ENCODE measurements around the gene NOP14. TPM values are rescaled to one million over a fixed set of nuclear protein-coding genes. Genes with fewer than 3 reads are reported as not detected.

Gene NOP14
- total RNA-seq, 1 donor from 2014 or later = 31.5 TPM

DNA sequence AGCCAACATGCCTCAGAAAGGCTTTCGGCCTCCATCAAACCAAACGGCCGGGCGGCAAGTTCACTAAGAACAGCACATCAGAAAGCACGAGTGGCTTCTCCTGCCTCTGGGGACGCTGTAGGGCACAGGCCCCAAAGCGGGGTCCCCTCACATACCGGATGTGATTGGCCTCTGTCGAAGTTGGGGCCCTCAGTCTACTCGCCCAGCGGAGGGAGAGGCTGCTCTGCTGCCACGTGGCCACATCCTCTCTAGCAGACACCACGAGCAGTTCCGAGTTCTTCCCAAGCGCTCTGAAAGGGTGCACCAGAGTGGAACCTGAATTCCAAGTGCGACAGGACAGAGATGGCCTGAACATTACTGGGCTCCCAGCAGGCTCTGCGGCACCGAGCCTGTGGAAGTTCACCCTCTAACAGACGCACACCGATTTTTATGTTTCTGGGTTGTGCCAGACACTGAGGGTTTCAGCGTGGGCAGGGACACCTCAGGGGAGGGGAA, 21.1 kb downstream of the NOP14 start:
- peaks cover 23% of the 10 kb centered on the region for H3K36me3 Mint-ChIP-seq (ENCODE audit: insufficient read depth)
- H3K4me1 Mint-ChIP-seq (ENCODE audit: low read depth) = peaks cover under 1% of the 10 kb centered on the region
- H3K27me3 Mint-ChIP-seq = no peaks in the 10 kb centered on the region
- TF ChIP-seq, protein P1, sequence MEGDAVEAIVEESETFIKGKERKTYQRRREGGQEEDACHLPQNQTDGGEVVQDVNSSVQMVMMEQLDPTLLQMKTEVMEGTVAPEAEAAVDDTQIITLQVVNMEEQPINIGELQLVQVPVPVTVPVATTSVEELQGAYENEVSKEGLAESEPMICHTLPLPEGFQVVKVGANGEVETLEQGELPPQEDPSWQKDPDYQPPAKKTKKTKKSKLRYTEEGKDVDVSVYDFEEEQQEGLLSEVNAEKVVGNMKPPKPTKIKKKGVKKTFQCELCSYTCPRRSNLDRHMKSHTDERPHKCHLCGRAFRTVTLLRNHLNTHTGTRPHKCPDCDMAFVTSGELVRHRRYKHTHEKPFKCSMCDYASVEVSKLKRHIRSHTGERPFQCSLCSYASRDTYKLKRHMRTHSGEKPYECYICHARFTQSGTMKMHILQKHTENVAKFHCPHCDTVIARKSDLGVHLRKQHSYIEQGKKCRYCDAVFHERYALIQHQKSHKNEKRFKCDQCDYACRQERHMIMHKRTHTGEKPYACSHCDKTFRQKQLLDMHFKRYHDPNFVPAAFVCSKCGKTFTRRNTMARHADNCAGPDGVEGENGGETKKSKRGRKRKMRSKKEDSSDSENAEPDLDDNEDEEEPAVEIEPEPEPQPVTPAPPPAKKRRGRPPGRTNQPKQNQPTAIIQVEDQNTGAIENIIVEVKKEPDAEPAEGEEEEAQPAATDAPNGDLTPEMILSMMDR (IDR thresholded peaks at IDR 0.05; ENCODE audit: unreplicated experiment) = no peak
- peak overlapping the region; percentile 35 for H3K27ac Mint-ChIP-seq
- no peak overlapping the region for H3K4me3 Mint-ChIP-seq (ENCODE audit: low read depth)
- peak; percentile 5 for DNase-seq (ENCODE audit: low spot score, unreplicated experiment)
- no peaks in the 10 kb centered on the region for H3K9me3 Mint-ChIP-seq (ENCODE audit: low read depth)

DNA sequence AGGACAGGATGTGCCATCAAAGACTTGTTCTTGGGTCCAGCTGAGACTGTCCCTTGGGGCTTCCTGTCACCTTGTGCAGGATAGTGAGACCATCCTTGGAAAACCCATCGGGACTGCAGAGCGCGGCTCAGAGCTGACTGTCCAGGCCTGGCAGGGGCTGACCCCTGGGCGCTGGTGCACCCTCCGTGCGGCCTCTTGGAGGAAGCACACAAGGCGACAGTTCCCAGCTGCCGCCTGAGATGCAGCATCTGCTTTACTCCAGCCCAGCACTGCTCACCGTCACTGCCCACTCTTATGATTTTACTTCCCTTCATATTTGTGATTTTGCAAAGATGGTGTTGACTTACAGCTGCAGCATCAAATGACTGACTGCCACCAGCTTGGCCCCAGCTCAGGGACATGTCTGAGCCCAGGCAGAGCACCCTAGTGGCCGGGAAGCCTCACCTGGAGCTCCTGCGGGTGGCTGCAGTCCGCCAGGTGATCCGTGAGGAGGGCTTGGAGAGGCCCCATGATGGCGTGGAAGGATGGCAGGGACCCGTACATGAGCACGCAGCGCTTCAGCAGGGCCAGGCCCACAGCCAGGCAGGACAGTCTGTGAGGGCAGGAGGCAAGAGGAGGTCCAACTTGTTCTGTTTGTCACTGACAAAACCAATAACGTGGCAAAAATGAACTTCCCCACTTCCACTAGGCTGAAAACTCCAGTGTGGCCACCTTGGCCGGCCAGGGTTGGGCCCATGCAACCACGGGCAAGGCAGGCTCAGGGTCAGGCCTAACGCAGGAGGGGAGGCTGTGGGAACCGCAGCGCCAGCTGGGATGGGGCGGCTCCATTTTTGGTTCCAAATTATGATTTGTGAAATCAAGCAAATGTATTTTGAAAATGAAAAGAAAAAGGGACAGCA, 21.8 kb downstream of the NOP14 start:
- peak; percentile 7 for DNase-seq (ENCODE audit: low spot score, unreplicated experiment)
- H3K4me3 Mint-ChIP-seq (ENCODE audit: low read depth) = no peak overlapping the region
- peaks cover 21% of the 10 kb centered on the region for H3K36me3 Mint-ChIP-seq (ENCODE audit: insufficient read depth)
- H3K4me1 Mint-ChIP-seq (ENCODE audit: low read depth) = peaks cover 2% of the 10 kb centered on the region
- H3K9me3 Mint-ChIP-seq (ENCODE audit: low read depth) = no peaks in the 10 kb centered on the region
- peak overlapping the region; percentile 56 for H3K27ac Mint-ChIP-seq
- TF ChIP-seq, protein P1 (IDR thresholded peaks at IDR 0.05; ENCODE audit: unreplicated experiment) = no peak
- H3K27me3 Mint-ChIP-seq = no peaks in the 10 kb centered on the region

DNA sequence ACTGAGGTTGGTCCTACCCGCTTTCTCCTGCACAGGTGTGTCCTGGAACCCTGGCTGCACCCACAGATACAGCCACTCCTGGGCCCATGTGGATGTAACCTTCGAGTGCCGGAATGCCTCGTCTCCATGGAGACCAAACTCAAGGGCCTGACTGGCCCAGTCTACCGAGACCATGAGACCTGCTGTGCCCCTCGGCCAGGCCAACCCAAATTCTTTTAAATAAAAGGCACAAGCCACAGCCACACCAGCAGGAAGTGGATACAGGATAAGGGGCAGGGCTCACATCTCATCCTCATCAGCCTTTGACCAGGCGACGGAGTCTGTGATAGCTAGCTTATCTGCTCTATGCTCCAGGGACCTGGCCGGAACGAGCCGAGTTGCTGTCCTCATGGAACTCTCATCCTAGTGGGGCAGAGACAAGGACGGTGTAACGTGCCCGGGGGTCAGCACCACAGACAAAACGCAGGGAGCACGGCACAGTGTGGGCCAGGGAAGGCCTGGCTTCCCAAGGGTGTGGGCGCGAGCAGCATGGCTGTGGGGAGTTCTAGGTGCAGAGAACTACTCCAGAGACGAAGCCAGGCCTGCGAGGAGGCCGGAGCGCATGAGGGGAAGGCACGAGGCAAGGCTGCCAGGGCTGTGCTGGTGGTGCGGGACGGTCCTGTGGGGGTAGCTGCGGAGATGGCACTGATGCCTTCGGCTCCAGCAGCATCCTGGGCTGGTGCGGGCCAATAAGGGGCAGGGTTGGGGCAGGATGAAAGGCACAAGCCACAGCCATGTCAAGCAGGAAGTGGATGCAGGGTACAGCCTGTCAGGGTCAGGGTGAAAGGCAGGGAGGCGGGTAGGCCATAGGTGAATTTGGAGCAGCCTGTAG, 22.7 kb downstream of the NOP14 start:
- TF ChIP-seq, protein P1 (IDR thresholded peaks at IDR 0.05; ENCODE audit: unreplicated experiment) = no peak
- H3K4me3 Mint-ChIP-seq (ENCODE audit: low read depth) = no peak overlapping the region
- no peaks in the 10 kb centered on the region for H3K9me3 Mint-ChIP-seq (ENCODE audit: low read depth)
- H3K27ac Mint-ChIP-seq = peak overlapping the region; percentile 56
- peaks cover 6% of the 10 kb centered on the region for H3K4me1 Mint-ChIP-seq (ENCODE audit: low read depth)
- DNase-seq (ENCODE audit: low spot score, unreplicated experiment) = peak; percentile 8
- H3K36me3 Mint-ChIP-seq (ENCODE audit: insufficient read depth) = peaks cover 17% of the 10 kb centered on the region
- no peaks in the 10 kb centered on the region for H3K27me3 Mint-ChIP-seq

DNA sequence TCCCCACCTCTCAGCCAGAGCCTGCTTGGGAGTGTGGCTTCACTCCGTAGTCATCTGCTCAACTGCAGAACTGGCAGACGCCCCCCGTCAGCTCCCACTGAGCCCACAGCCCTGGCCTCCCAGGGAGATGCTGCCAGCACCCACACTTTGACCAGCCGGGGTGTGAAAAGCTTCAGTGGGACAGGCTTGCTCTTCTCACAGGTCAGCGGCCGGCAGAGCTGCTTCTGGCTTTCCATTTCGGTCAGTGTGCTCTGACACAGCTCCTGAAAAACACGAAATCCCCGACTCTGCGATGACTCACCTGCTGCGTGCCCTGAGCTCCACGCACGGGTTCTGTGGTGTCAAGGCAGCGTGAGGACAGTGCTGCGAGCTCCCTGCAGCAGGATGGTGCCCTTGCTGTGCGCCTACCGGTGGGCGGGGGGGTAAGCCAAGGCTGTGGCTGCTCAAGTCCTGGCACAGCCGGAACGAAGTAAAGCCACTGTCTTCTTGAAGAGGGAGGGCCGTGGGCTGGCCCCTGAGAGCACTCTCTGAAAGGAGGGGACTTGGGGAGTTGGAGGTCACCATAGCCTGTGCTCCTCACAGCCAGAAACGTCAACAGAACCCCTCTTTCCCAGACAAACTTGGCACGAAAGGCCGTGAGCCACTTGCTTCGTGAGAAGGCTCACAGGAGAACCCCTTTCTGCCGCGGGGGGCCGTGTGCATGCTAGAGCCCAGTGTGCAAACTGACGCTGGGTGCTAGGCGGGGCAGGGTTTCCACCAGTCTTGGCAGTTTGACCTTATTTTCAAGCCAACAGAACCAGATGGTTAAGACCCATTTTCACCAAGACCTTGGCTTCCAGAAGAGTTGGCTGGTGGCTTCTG, 23.6 kb downstream of the NOP14 start:
- peaks cover 14% of the 10 kb centered on the region for H3K36me3 Mint-ChIP-seq (ENCODE audit: insufficient read depth)
- H3K27ac Mint-ChIP-seq = no peak overlapping the region
- DNase-seq (ENCODE audit: low spot score, unreplicated experiment) = no peak

More for the DNA sequence above, 23.6 kb downstream of the NOP14 start:
- no peak overlapping the region for H3K4me3 Mint-ChIP-seq (ENCODE audit: low read depth)
- H3K4me1 Mint-ChIP-seq (ENCODE audit: low read depth) = peaks cover 8% of the 10 kb centered on the region
- H3K9me3 Mint-ChIP-seq (ENCODE audit: low read depth) = no peaks in the 10 kb centered on the region
- TF ChIP-seq, protein P1 (IDR thresholded peaks at IDR 0.05; ENCODE audit: unreplicated experiment) = no peak
- H3K27me3 Mint-ChIP-seq = no peaks in the 10 kb centered on the region
